Mesothelial cell of epicardium (in vitro differentiated cells): Measurements from ENCODE around the gene PBX4. TPM values are rescaled to one million over a fixed set of nuclear protein-coding genes. Genes with fewer than 3 reads are reported as not detected.

Source experiments
- DNase-seq, 2 experiments: peaks; one replicate each; pipeline ENCODE4 v3.0.0; 2021; ENCODE audit warnings: low spot score in 2 of 2; ENCODE audit not compliant: unreplicated experiment in 2 of 2
- H3K27ac Mint-ChIP-seq: 2 replicates; pipeline ENCODE4 v1.8.0; 2021; ENCODE audit warnings: mixed read lengths
- H3K27me3 Mint-ChIP-seq: 2 replicates; pipeline ENCODE4 v1.8.0; 2021; ENCODE audit warnings: low read depth, mixed read lengths
- H3K36me3 Mint-ChIP-seq: 2 replicates; pipeline ENCODE4 v1.8.0; 2021; ENCODE audit warnings: mixed read lengths
- H3K4me1 Mint-ChIP-seq: 2 replicates; pipeline ENCODE4 v1.8.0; 2021; ENCODE audit warnings: mixed read lengths
- H3K4me3 Mint-ChIP-seq: 2 replicates; pipeline ENCODE4 v1.8.0; 2021; ENCODE audit warnings: mild to moderate bottlenecking, moderate library complexity, mixed read lengths
- H3K9me3 Mint-ChIP-seq: 2 replicates; pipeline ENCODE4 v1.8.0; 2021; ENCODE audit warnings: mixed read lengths
- CTCF ChIP-seq: fragments of 200-600 bp; sonication (generic); IDR thresholded peaks from one replicate; pipeline ENCODE4 v1.5.0; 2021; ENCODE audit warnings: antibody characterized with exemption; ENCODE audit not compliant: unreplicated experiment
- total RNA-seq: library from RNA; stranded (reverse); gene quantifications from 3 replicates; pipeline ENCODE4 v1.2.1, GENCODE V29; 2021

The PBX4 gene
- total RNA-seq, 1 donor from 2014 or later: 12.8 TPM

- Mint-ChIP-seq H3K27me3 (no peaks in the 10 kb centered on the region), H3K4me1 (no peaks in the 10 kb centered on the region), H3K4me3 (no peak overlapping the region), H3K27ac (no peak overlapping the region), H3K36me3 (no peaks in the 10 kb centered on the region), H3K9me3 (no peaks in the 10 kb centered on the region)
- DNase-seq: no peak
- TF ChIP-seq CTCF: no peak
Measured at GRCh38 chr19:19584356-19584755, 34.1 kb downstream of the PBX4 start.

- Mint-ChIP-seq H3K27me3 (no peaks in the 10 kb centered on the region), H3K27ac (no peak overlapping the region), H3K9me3 (no peaks in the 10 kb centered on the region), H3K4me3 (no peak overlapping the region), H3K4me1 (no peaks in the 10 kb centered on the region), H3K36me3 (no peaks in the 10 kb centered on the region)
- TF ChIP-seq CTCF: no peak
- no peak for DNase-seq
Measured at GRCh38 chr19:19582471-19582870, 36.0 kb downstream of the PBX4 start.

- H3K4me1 Mint-ChIP-seq: no peaks in the 10 kb centered on the region
- TF ChIP-seq CTCF: no peak
- H3K27ac Mint-ChIP-seq: no peak overlapping the region
- H3K4me3 Mint-ChIP-seq: no peak overlapping the region
- H3K9me3 Mint-ChIP-seq: no peaks in the 10 kb centered on the region
- H3K36me3 Mint-ChIP-seq: no peaks in the 10 kb centered on the region
- H3K27me3 Mint-ChIP-seq: no peaks in the 10 kb centered on the region
- no peak for DNase-seq
Measured at GRCh38 chr19:19581391-19581790, 37.1 kb downstream of the PBX4 start.

- H3K27ac Mint-ChIP-seq: no peak overlapping the region
- TF ChIP-seq CTCF: no peak
- H3K36me3 Mint-ChIP-seq: no peaks in the 10 kb centered on the region
- no peak overlapping the region for H3K4me3 Mint-ChIP-seq
- no peaks in the 10 kb centered on the region for H3K9me3 Mint-ChIP-seq
- H3K4me1 Mint-ChIP-seq: no peaks in the 10 kb centered on the region
- H3K27me3 Mint-ChIP-seq: no peaks in the 10 kb centered on the region
- no peak for DNase-seq
Measured at GRCh38 chr19:19580418-19580817, 38.1 kb downstream of the PBX4 start.

- DNase-seq: no peak
- Mint-ChIP-seq H3K9me3 (no peaks in the 10 kb centered on the region), H3K4me1 (no peaks in the 10 kb centered on the region), H3K36me3 (no peaks in the 10 kb centered on the region), H3K27me3 (no peaks in the 10 kb centered on the region), H3K27ac (no peak overlapping the region), H3K4me3 (no peak overlapping the region)
- TF ChIP-seq CTCF: no peak
Measured at GRCh38 chr19:19579533-19580361, 38.7 kb downstream of the PBX4 start.
